SK-N-SH treated with all-trans-retinoic acid at 6 μM for 48 hours (cell line): ENCODE measurements around the gene KCTD10.

Source experiments
- ESRRG ChIP-seq: fragments of 250-450 bp; sonication (Bioruptor Pico); IDR thresholded peaks from 2 replicates; pipeline ENCODE4 v1.6.1; 2021; ENCODE audit warnings: mild to moderate bottlenecking
- ZNF70 ChIP-seq: fragments of 450-650 bp; formaldehyde crosslinking; IDR thresholded peaks from 2 replicates; pipeline ENCODE4 v1.5.0; 2020; ENCODE audit warnings: mild to moderate bottlenecking, moderate library complexity
- TF ChIP-seq, protein P1 (sequence below): fragments of 250-450 bp; sonication (Bioruptor Pico); IDR thresholded peaks from 2 replicates; pipeline ENCODE4 v1.8.0; 2021; ENCODE audit warnings: low read depth, mild to moderate bottlenecking, moderate library complexity, borderline replicate concordance

DNA sequence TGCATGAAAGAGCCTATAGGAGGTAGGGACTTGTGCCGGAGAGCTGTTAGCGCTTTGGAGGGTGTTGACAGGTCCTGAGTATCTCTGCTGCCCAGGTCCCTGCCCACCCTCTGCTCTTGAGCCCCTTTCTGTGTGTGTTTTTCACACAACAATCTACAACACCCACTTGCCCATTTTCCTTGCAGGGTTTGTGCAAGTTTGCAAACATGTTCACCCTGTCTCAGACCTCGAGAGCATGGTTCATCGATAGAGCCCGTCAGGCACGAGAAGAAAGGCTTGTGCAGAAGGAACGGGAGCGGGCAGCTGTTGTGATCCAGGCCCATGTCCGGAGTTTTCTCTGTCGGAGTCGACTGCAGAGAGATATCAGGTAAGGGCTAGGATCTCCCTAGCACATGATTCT lies 6.2 kb upstream of the KCTD10 start:
- TF ChIP-seq, protein P1, sequence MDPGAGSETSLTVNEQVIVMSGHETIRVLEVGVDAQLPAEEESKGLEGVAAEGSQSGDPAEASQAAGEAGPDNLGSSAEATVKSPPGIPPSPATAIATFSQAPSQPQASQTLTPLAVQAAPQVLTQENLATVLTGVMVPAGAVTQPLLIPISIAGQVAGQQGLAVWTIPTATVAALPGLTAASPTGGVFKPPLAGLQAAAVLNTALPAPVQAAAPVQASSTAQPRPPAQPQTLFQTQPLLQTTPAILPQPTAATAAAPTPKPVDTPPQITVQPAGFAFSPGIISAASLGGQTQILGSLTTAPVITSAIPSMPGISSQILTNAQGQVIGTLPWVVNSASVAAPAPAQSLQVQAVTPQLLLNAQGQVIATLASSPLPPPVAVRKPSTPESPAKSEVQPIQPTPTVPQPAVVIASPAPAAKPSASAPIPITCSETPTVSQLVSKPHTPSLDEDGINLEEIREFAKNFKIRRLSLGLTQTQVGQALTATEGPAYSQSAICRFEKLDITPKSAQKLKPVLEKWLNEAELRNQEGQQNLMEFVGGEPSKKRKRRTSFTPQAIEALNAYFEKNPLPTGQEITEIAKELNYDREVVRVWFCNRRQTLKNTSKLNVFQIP (CRISPR knock-in tag), result no peak
- no peak for TF ChIP-seq ESRRG (CRISPR knock-in tag)
- TF ChIP-seq ZNF70 (CRISPR knock-in tag), result no peak
